Urinary bladder (tissue), 4 donors: Measurements from ENCODE around the gene MAP1LC3B. TPM values are rescaled to one million over a fixed set of nuclear protein-coding genes. Genes with fewer than 3 reads are reported as not detected.

Experiments used
- DNase-seq: peaks from one replicate; pipeline ENCODE4 v3.0.0-alpha.2; 2015; ENCODE audit errors: extremely low spot score
- H3K27ac ChIP-seq: one replicate; pipeline ENCODE4 v1.5.1; 2013; ENCODE audit warnings: low read depth, mild to moderate bottlenecking, moderate library complexity
- H3K36me3 ChIP-seq: one replicate; pipeline ENCODE4 v1.6.1; 2013; ENCODE audit warnings: mild to moderate bottlenecking, moderate library complexity; ENCODE audit not compliant: insufficient read depth
- H3K4me1 ChIP-seq: one replicate; pipeline ENCODE4 v1.6.1; 2013; ENCODE audit warnings: mild to moderate bottlenecking, moderate library complexity; ENCODE audit not compliant: insufficient read depth
- H3K4me3 ChIP-seq: one replicate; pipeline ENCODE4 v1.5.1; 2013; ENCODE audit warnings: low read depth, low read length
- WGBS: extraction: QIAGEN DNeasy Blood & Tissue Kit; methylation state at CpG from one replicate; pipeline ENCODE4 v1.1.7; 2013; 5-methylcytosine and 5-hydroxymethylcytosine counted together
- polyA plus RNA-seq: library from polyadenylated mRNA; stranded (reverse); fragments of 200-250 nt; gene quantifications from one replicate; pipeline ENCODE4 v1.2.3, GENCODE V29; 2013
- total RNA-seq: library from RNA; depleted of rRNA; stranded (reverse); fragments of >200 nt; gene quantifications from one replicate; pipeline ENCODE4 v1.2.3, GENCODE V29; 2014
- donor health status: healthy with polysubstance abuse.
- donor health status: healthy.

MAP1LC3B gene
- total RNA-seq, result 27.3 TPM
- 68.9 TPM for polyA plus RNA-seq

DNA sequence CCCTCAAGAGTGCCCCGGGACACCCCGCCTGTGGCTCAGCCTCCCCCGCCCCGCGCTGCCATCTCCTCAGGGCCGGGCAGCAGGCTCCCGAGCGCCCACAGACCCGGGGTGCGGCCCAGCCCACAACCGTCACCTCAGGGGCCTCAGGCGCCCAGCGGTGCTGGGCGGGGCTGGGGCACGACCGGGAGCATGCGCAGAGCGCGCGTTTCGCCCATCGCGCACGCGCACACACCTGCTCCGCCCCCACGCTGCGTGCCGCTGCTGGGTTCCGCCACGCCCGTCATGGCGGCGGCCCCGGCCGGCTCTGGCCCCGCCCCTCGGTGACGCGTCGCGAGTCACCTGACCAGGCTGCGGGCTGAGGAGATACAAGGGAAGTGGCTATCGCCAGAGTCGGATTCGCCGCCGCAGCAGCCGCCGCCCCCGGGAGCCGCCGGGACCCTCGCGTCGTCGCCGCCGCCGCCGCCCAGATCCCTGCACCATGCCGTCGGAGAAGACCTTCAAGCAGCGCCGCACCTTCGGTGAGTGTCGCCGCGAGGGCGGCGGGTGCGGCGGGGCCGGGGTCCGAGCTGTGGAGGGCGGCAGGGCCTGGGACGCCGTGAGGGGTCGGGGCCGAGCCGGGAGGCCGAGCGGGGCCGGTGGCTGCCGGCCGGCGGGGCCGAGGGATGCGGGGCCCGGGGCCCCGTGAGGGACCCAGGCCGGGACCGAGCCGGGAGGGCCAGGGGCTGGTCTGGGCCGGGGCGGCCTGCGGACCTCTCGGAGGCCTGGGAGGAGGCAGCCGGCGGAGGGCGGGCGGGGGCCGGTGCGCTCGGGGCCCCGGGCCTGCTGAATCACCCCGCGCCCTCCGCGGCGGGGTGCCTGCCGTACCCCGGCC, at the start of gene MAP1LC3B:
MAP1LC3B (plus strand) TSS at position 387 of the 871 bp plus-strand sequence; CDS start at position 479, 92 bp downstream.
- DNase-seq, result peak; percentile 81
- WGBS, result under 1% methylated on average over 113 of the region's 113 CpGs
- H3K36me3 ChIP-seq, result no peaks in the 10 kb centered on the region
- peak within 1 kb of the TSS; percentile 95 for H3K4me3 ChIP-seq
- H3K27ac ChIP-seq, result peak within 1 kb of the TSS; percentile 96
- no peaks in the 10 kb centered on the region for H3K4me1 ChIP-seq

DNA sequence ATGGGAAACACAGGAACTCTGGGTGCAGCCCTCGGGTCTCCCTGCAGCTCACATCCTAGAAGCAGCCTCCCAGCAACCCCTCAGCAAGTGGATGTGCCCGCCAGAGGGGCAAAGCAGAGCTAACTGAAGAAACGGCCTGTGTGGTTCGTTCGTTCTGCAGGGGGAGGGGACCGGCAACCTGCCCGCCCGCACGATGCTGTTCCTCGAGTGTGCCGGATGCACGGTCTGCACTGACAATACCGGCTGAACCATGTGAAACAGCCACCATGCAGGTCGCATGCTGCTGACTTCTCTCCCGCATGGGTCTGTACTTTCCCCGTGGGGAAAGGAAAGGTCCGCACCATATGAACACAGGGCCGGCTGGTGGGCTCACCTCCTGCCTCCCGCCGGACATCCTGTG, 49.6 kb upstream of the MAP1LC3B start:
- no peaks in the 10 kb centered on the region for H3K4me1 ChIP-seq
- H3K4me3 ChIP-seq, result no peak overlapping the region
- 95% methylated on average over 20 of the region's 20 CpGs for WGBS
- no peak for DNase-seq
- H3K36me3 ChIP-seq, result peaks cover 6% of the 10 kb centered on the region
- no peak overlapping the region for H3K27ac ChIP-seq

DNA sequence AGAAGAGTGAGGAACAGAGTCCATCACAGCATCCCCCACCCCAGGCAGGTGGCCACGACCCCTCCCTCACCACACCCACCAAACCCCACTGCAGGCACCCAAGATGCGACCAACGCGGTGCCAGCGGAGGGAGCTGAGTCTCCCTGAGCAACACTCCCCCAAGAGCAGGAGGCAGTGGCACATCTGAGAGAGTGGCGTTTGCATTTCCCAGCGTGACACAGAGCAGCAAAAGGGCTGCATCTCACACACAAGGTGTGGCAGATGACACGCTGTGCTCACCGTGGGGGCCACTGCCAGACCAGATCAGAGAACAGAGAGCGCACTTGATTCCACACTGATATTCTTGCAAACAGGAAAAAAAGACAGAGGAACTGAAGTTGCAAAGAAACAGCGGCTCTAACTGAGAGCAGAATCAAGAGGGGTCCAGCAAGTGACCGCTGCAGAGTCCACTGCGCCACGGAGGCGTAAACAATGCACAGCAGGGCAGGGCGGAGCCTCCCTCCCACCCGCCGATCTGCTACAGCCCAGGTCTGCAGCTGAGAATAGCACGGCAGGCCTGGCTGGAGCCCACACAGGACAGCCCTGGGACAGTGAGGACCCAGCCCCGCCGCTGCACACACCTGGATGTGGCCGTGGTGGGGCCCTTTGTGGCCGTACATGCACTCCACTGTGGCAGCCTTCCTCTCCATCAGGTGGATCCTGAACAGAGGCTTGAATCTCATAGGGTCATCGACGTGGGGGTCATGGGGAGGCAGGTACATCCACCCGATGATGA, 49.0 kb upstream of the MAP1LC3B start:
- Histone ChIP-seq H3K4me1 (no peaks in the 10 kb centered on the region), H3K27ac (no peak overlapping the region), H3K36me3 (peaks cover 6% of the 10 kb centered on the region), H3K4me3 (no peak overlapping the region)
- WGBS, result 81% methylated on average over 26 of the region's 26 CpGs
- no peak for DNase-seq

DNA sequence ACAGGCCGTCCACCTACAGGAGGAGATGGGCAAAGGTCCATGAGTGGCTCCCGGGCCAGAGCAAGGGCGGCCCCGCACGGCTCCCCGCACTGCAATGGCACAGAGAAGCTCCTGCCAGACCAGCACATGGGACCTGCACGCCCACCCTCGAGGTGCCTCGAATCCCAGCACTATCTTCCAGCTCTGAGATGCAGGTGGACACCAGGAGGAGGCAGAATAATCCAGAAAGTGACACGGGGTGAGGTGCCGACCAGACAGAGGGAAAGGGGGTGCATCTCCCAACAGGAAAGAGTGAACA, 48.4 kb upstream of the MAP1LC3B start:
- H3K36me3 ChIP-seq, result peaks cover 6% of the 10 kb centered on the region
- H3K4me1 ChIP-seq, result no peaks in the 10 kb centered on the region
- WGBS, result 89% methylated on average over 11 of the region's 11 CpGs
- no peak overlapping the region for H3K27ac ChIP-seq
- no peak overlapping the region for H3K4me3 ChIP-seq
- DNase-seq, result no peak

DNA sequence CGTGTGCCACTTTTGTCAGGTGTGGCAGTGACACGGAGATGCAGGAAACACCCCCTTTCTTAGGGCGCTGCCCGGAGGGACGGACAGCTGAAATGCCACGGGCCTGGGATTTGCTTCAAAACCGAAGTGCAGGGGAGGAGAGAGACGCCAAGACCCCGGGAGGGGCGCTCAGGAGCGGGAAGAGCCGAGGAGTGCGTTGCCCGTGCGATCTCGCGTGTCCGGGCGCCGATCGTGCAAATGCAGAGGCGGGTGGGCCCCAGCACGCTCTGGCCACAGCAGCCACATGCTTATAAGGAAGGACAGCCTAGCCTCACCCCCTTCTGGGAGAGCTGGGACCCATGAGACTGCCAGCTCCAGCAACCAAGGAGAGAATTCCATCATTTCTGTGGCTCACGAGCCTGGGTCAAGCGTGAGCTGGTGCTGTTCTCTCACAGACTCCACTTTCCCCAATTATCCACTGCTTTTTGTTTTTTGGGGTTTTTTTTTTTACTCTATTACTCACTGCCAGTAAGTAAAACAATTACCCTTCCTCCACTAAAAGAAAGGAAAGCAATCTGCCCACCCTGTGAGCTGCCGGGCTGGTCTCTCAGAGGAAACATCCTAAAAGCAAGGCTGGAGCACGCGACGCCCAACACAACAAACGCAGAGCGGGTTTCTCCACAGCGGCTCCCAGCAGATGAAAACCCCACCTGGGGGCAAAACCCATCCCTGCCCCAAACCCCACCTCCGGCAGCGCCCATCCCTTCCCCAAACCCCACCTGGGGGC, 47.8 kb upstream of the MAP1LC3B start:
- peaks cover 6% of the 10 kb centered on the region for H3K36me3 ChIP-seq
- DNase-seq, result no peak
- no peak overlapping the region for H3K4me3 ChIP-seq
- no peaks in the 10 kb centered on the region for H3K4me1 ChIP-seq
- H3K27ac ChIP-seq, result no peak overlapping the region
- 87% methylated on average over 34 of the region's 34 CpGs for WGBS

DNA sequence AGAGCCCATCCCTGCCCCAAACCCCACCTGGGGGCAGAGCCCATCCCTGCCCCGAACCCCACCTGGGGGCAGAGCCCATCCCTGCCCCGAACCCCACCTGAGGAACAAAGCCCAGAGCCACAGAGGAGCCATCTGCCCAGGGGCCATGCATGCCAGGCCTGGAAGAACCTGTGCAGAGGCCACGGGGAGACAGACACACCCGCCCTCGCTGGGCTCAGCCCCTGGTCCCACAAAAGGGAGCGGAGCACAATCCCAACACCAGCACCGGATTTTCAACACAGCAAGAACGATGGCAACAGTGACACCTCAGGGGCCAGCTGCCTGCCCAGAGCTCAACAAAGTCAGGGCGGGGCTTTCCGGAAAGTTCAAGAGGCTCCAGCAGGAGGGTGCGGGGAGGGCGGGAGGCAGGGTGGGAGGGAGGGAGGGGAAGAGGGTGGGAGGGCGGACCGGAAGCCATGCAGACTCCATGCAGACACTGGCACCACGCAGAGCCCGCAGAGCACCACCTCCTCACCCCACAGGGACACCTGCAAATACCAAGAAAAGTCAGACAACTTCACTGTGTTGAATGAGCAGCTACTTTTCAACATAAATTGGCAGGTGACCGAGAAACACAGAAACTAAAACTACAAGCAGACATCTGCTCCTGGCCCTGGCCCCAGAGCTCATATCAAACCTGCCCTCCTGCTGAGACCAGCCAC, 47.1 kb upstream of the MAP1LC3B start:
- no peak overlapping the region for H3K4me3 ChIP-seq
- 71% methylated on average over 17 of the region's 17 CpGs for WGBS
- DNase-seq, result no peak
- H3K36me3 ChIP-seq, result peaks cover 6% of the 10 kb centered on the region
- no peak overlapping the region for H3K27ac ChIP-seq
- H3K4me1 ChIP-seq, result no peaks in the 10 kb centered on the region

DNA sequence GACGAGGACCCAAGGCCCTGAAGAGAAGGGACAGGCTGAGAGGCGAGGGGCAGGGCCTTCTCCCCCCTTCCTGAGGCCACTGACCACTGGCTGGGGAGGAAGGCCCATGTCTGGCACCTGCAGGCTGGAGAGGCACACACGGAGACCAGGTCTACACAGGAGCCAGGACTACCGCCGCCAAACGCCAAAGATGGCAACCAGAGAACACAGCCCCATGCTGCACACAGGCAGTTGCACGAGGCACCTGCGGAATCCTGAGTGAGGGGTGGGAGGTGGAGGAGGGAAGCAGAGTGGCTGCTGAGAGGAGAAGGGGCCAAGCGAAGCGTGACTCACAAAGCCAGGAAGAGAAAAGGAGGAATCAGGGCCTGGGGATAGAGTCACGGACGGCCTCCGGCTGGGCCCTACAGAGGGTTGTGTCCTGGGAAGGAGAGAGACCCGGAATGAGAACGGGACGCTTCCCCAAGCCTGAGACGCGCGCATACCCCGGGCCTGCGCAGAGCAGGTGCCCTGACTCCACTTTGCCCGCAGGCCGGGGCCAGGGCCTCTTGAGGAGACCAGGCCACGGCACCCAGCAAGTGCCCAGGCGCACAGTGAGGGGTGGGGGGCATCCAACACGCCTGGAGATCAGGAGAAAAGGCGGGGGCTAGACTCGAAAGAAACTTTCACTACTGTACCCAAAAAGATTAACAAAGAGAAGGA, 46.3 kb upstream of the MAP1LC3B start:
- no peaks in the 10 kb centered on the region for H3K4me1 ChIP-seq
- DNase-seq, result no peak
- 93% methylated on average over 28 of the region's 28 CpGs for WGBS
- H3K4me3 ChIP-seq, result no peak overlapping the region
- no peak overlapping the region for H3K27ac ChIP-seq
- H3K36me3 ChIP-seq, result peaks cover 6% of the 10 kb centered on the region

DNA sequence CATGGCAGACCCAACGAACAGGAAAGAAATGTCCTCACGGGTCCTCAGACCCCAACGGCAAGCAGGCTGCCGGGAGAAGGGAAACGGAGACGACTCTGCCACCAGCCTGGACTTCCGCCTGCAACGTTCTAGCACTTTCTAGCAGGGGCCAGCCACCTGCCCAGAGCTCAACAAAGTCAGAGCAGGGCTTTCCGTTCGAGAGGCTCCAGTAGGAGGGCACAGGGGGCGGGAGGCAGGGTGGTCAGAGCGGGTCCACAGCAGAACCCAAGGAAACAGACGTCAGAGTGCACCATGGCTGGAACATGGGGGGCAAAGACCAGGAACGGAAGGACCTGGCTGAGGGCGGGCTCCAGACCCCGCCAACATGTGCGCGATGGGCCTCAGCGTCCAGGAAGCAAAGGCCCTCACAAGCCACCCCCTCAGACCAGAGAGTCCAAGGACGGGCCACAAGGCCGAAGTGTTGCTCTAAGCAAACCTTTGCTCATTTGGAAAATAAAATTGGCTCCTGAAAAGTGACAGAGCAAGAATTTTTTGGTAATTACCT, 45.5 kb upstream of the MAP1LC3B start:
- Histone ChIP-seq H3K36me3 (peaks cover 6% of the 10 kb centered on the region), H3K4me3 (no peak overlapping the region), H3K4me1 (no peaks in the 10 kb centered on the region), H3K27ac (no peak overlapping the region)
- DNase-seq, result no peak
- WGBS, result 93% methylated on average over 21 of the region's 21 CpGs

DNA sequence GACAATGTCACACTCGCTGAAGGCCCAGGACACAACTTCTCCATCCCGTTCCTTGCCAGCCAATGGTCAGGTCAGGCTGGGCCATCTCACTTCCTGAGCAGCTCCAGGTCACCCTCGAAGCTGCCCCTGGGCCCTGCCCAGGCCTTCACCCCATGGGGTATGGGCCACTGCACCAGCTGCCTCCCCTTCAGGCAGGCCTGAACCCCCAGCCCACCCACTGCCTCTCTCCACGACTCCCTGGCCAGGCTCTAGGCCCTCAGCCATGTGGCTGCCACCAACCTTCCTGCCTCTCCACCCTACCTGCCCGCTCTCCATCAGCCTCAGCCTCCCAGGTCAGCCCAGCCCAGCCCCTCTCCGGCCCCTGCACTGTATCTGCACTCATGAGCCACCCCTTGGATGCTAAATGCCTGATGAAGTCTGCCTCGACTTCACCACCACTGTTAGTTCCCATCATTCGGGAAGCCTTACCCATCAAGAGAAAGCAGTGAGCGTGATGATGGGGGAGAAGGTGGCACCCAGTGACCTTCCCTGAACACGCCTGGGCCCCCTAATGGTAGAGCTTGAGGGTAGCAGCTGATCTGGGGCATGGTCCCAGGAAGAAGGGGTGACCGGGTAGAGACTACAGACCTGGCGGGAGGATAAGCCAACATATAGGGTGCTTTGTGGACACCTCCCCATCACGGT, 44.1 kb upstream of the MAP1LC3B start:
- peaks cover 2% of the 10 kb centered on the region for H3K4me1 ChIP-seq
- H3K4me3 ChIP-seq, result no peak overlapping the region
- peaks cover 2% of the 10 kb centered on the region for H3K36me3 ChIP-seq
- 94% methylated on average over 13 of the region's 13 CpGs for WGBS
- DNase-seq, result no peak
- no peak overlapping the region for H3K27ac ChIP-seq

DNA sequence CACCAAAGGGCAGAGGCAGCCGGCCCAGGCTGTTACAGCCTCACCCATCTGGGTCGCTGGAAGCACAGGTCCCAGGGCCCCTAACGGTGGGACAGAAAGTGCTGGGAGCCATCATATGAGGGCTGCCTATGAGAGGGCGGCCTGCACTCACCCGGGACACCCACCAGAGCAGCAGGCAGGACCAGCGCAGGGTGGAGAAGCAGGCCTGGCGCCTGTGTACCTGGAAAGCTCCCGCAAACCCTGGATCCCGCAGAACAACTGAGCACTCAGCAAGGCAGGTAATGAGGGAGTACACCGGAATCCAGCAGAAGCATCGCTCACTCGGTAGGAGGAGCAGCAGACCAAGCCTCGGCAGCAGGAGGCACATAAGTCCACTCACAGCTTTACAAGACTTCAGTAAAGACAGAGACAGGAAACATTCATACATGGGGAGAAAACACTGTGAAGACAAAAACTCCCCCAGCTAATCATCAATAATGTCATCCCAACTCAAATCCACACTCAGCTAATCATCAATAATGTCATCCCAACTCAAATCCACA, 43.4 kb upstream of the MAP1LC3B start:
- no peak overlapping the region for H3K27ac ChIP-seq
- H3K4me3 ChIP-seq, result no peak overlapping the region
- peaks cover 2% of the 10 kb centered on the region for H3K36me3 ChIP-seq
- WGBS, result 88% methylated on average over 13 of the region's 13 CpGs
- peaks cover 2% of the 10 kb centered on the region for H3K4me1 ChIP-seq
- DNase-seq, result no peak

DNA sequence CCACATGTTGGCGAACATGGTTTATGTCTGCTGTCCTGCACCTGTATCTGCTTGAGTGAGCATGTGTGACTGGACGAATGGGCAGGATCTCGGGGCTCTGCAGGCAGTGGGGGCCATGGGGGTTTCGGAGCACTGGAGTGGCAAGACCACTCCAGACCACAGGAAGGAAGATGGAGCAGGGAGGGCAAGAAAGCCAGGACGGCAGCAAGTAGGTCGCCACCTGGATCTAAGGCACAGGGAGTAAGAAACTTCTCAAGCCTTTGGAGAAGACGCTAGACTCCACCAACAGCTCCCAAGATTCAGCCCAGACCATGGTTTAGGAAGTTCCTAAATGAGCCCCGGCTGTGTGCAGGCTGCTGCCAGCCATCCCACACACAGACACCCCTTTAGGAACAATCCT, 42.1 kb upstream of the MAP1LC3B start:
- no peak for DNase-seq
- no peak overlapping the region for H3K27ac ChIP-seq
- no peak overlapping the region for H3K4me3 ChIP-seq
- peaks cover 2% of the 10 kb centered on the region for H3K4me1 ChIP-seq
- WGBS, result 84% methylated on average over 8 of the region's 8 CpGs
- H3K36me3 ChIP-seq, result peaks cover 2% of the 10 kb centered on the region
